GM23338 (cell line): ENCODE measurements around the gene KRT6A. TPM values are rescaled to one million over a fixed set of nuclear protein-coding genes. Genes with fewer than 3 reads are reported as not detected.

Experiments used
- ATAC-seq: fragments of 200-7000 bp; cut with Tn5 transposase; 3 replicates; pipeline ENCODE4 v1.9.1; 2020
- DNase-seq: peaks from one replicate; pipeline ENCODE4 v3.0.0-alpha.2; 2015; ENCODE audit warnings: low spot score
- H2AFZ ChIP-seq: fragments of 200-600 bp; sonication (generic); 2 replicates; pipeline ENCODE4 v1.8.0; 2016; ENCODE audit warnings: antibody characterized with exemption, mild to moderate bottlenecking, moderate library complexity
- H3F3A ChIP-seq: fragments of 200-600 bp; sonication (generic); replicated peaks from 2 replicates; pipeline ENCODE4 v1.8.0; 2017; ENCODE audit warnings: antibody characterized with exemption, mixed run types, low read depth
- H3K27ac ChIP-seq: fragments of 200-600 bp; sonication (generic); 2 replicates; pipeline ENCODE4 v1.6.1; 2016; ENCODE audit warnings: low read depth
- H3K27me3 ChIP-seq: fragments of 200-600 bp; sonication (generic); 2 replicates; pipeline ENCODE4 v1.8.0; 2016; ENCODE audit warnings: mild to moderate bottlenecking, mixed run types, moderate library complexity; ENCODE audit not compliant: insufficient read depth
- H3K36me3 ChIP-seq: fragments of 200-600 bp; sonication (generic); 2 replicates; pipeline ENCODE4 v1.8.0; 2016; ENCODE audit warnings: mild to moderate bottlenecking; ENCODE audit not compliant: insufficient read depth
- H3K4me1 ChIP-seq: fragments of 200-600 bp; sonication (generic); 2 replicates; pipeline ENCODE4 v1.8.0; 2016; ENCODE audit warnings: mild to moderate bottlenecking, moderate library complexity; ENCODE audit not compliant: insufficient read depth
- H3K4me2 ChIP-seq: fragments of 200-600 bp; sonication (generic); 2 replicates; pipeline ENCODE4 v1.7.1; 2017; ENCODE audit warnings: mixed run types
- H3K4me3 ChIP-seq: fragments of 200-600 bp; sonication (generic); 2 replicates; pipeline ENCODE4 v1.6.1; 2016; ENCODE audit warnings: mixed run types
- H3K79me2 ChIP-seq: fragments of 200-600 bp; sonication (generic); replicated peaks from 2 replicates; pipeline ENCODE4 v1.8.0; 2017; ENCODE audit warnings: mild to moderate bottlenecking; ENCODE audit not compliant: insufficient read depth
- H3K9me2 ChIP-seq: fragments of 200-600 bp; sonication (generic); 2 replicates; pipeline ENCODE4 v1.8.0; 2017; ENCODE audit not compliant: insufficient read depth
- H4K20me1 ChIP-seq: fragments of 200-600 bp; sonication (generic); replicated peaks from 2 replicates; pipeline ENCODE4 v1.8.0; 2017; ENCODE audit warnings: mild to moderate bottlenecking; ENCODE audit not compliant: insufficient read depth
- H3K27ac Mint-ChIP-seq: 2 replicates; pipeline ENCODE4 v1.8.0; 2020; ENCODE audit warnings: inconsistent platforms, mild to moderate bottlenecking, moderate library complexity, mixed read lengths
- H3K27me3 Mint-ChIP-seq: 3 replicates; pipeline ENCODE4 v1.8.0; 2022; ENCODE audit warnings: low read depth, mild to moderate bottlenecking, moderate library complexity, mixed read lengths, inconsistent platforms; ENCODE audit not compliant: insufficient read depth, poor library complexity
- H3K36me3 Mint-ChIP-seq: 3 replicates; pipeline ENCODE4 v1.8.0; 2021; ENCODE audit warnings: low read depth, mild to moderate bottlenecking, inconsistent platforms, moderate library complexity, mixed read lengths
- H3K4me1 Mint-ChIP-seq: 3 replicates; pipeline ENCODE4 v1.8.0; 2020; ENCODE audit warnings: mild to moderate bottlenecking, inconsistent platforms, mixed read lengths
- H3K4me3 Mint-ChIP-seq: 3 replicates; pipeline ENCODE4 v1.8.0; 2021; ENCODE audit warnings: moderate library complexity, mild to moderate bottlenecking, inconsistent platforms, mixed read lengths
- H3K9me3 Mint-ChIP-seq: 3 replicates; pipeline ENCODE4 v1.8.0; 2020; ENCODE audit warnings: moderate library complexity, mild to moderate bottlenecking, inconsistent platforms, mixed read lengths
- CREB1 ChIP-seq: fragments of 250-450 bp; sonication (Bioruptor Pico); IDR thresholded peaks from 2 replicates; pipeline ENCODE4 v1.5.0; 2020; ENCODE audit warnings: low read depth, mild to moderate bottlenecking, moderate library complexity
- ETS1 ChIP-seq: IDR thresholded peaks from 2 replicates; pipeline ENCODE4 v1.6.1; 2016; ENCODE audit warnings: antibody characterized with exemption
- EZH2 ChIP-seq: fragments of 200-600 bp; sonication (generic); IDR thresholded peaks from one replicate; pipeline ENCODE4 v1.8.0; 2017; ENCODE audit warnings: antibody characterized with exemption, mild to moderate bottlenecking, low read depth; ENCODE audit not compliant: unreplicated experiment
- EZH2phosphoT487 ChIP-seq: fragments of 200-600 bp; sonication (generic); IDR thresholded peaks from one replicate; pipeline ENCODE4 v1.8.1; 2018; ENCODE audit warnings: antibody characterized with exemption; ENCODE audit not compliant: unreplicated experiment
- JUNB ChIP-seq: IDR thresholded peaks from one replicate; pipeline ENCODE4 v1.6.1; 2016; ENCODE audit warnings: antibody characterized with exemption; ENCODE audit not compliant: unreplicated experiment
- NANOG ChIP-seq: IDR thresholded peaks from 2 replicates; pipeline ENCODE4 v1.6.1; 2016; ENCODE audit warnings: antibody characterized with exemption, borderline replicate concordance
- POLR2AphosphoS5 ChIP-seq: IDR thresholded peaks from 2 replicates; pipeline ENCODE4 v1.6.1; 2016; ENCODE audit warnings: antibody characterized with exemption, low read depth
- REST ChIP-seq: IDR thresholded peaks from one replicate; pipeline ENCODE4 v1.6.1; 2018; ENCODE audit warnings: antibody characterized with exemption; ENCODE audit not compliant: unreplicated experiment
- STAT1 ChIP-seq: IDR thresholded peaks from one replicate; pipeline ENCODE4 v1.6.1; 2016; ENCODE audit warnings: antibody characterized with exemption; ENCODE audit not compliant: unreplicated experiment
- ZNF114 ChIP-seq: fragments of 250-450 bp; sonication (Bioruptor Pico); IDR thresholded peaks from 2 replicates; pipeline ENCODE4 v1.5.0; 2020; ENCODE audit warnings: mild to moderate bottlenecking, moderate library complexity
- ZNF331 ChIP-seq: fragments of 250-450 bp; sonication (Bioruptor Pico); IDR thresholded peaks from 2 replicates; pipeline ENCODE4 v1.5.0; 2020; ENCODE audit warnings: low read depth, mild to moderate bottlenecking, moderate library complexity
- polyA plus RNA-seq: library from polyadenylated mRNA; unstranded; fragments of >200 nt; fragmentation: Nextera tagmentation; extraction: Ambion mirVana; gene quantifications from 2 replicates; pipeline ENCODE4 v1.2.1, GENCODE V29; 2016
- total RNA-seq: library from RNA; depleted of rRNA; stranded (reverse); fragments of >200 nt; shearing (Covaris generic); gene quantifications from 2 replicates; pipeline ENCODE4 v1.2.3, GENCODE V29; 2014
- TF ChIP-seq, protein P1 (sequence below), 2 experiments: fragments of 200-600 bp in 1 of 2; sonication (generic) in 1 of 2; conservative IDR thresholded peaks; 2 replicates each; pipeline versions ENCODE4 v1.5.1 to v1.6.1; 2016 to 2017; ENCODE audit warnings: antibody characterized with exemption in 2 of 2, low read depth in 2 of 2, mild to moderate bottlenecking in 2 of 2, moderate library complexity in 1 of 2
- TF ChIP-seq, protein P2 (sequence below): fragments of 250-450 bp; sonication (Bioruptor Pico); IDR thresholded peaks from 2 replicates; pipeline ENCODE4 v1.5.0; 2020; ENCODE audit warnings: mild to moderate bottlenecking, moderate library complexity

Gene KRT6A
- total and polyA plus RNA-seq, 2 experiments from 2014 or later, result not detected

- no peaks in the 10 kb centered on the region for H3K27me3 ChIP-seq
- no peaks in the 10 kb centered on the region for H4K20me1 ChIP-seq
- Mint-ChIP-seq H3K27ac (no peak overlapping the region), H3K36me3 (no peaks in the 10 kb centered on the region), H3K27me3 (peaks cover 12% of the 10 kb centered on the region), H3K9me3 (no peaks in the 10 kb centered on the region), H3K4me3 (no peak overlapping the region), H3K4me1 (peaks cover 15% of the 10 kb centered on the region; the same call in 1 of the 3 replicates)
- peak overlapping the region; percentile 18; the same call in 1 of the 2 replicates for H2AFZ ChIP-seq
- H3K27ac ChIP-seq, result no peak overlapping the region
- H3K4me1 ChIP-seq, result no peaks in the 10 kb centered on the region
- 0 out of 2 replicates have a peak, but pooled peaks cover 3% of the 10 kb centered on the region for H3K9me2 ChIP-seq
- no peaks in the 10 kb centered on the region for H3F3A ChIP-seq
- H3K79me2 ChIP-seq, result no peaks in the 10 kb centered on the region
- H3K4me2 ChIP-seq, result no peak overlapping the region
- H3K36me3 ChIP-seq, result no peaks in the 10 kb centered on the region
- ATAC-seq, result peak; percentile 15; the same call in 2 of the 3 replicates
- TF ChIP-seq NANOG, result no peak
- TF ChIP-seq CREB1, result no peak
- TF ChIP-seq EZH2, result no peak
- TF ChIP-seq ETS1, result no peak
- no peak for TF ChIP-seq ZNF114 (CRISPR knock-in tag)
- no peak for TF ChIP-seq EZH2phosphoT487
- TF ChIP-seq POLR2AphosphoS5, result no peak
- TF ChIP-seq, protein P1, sequence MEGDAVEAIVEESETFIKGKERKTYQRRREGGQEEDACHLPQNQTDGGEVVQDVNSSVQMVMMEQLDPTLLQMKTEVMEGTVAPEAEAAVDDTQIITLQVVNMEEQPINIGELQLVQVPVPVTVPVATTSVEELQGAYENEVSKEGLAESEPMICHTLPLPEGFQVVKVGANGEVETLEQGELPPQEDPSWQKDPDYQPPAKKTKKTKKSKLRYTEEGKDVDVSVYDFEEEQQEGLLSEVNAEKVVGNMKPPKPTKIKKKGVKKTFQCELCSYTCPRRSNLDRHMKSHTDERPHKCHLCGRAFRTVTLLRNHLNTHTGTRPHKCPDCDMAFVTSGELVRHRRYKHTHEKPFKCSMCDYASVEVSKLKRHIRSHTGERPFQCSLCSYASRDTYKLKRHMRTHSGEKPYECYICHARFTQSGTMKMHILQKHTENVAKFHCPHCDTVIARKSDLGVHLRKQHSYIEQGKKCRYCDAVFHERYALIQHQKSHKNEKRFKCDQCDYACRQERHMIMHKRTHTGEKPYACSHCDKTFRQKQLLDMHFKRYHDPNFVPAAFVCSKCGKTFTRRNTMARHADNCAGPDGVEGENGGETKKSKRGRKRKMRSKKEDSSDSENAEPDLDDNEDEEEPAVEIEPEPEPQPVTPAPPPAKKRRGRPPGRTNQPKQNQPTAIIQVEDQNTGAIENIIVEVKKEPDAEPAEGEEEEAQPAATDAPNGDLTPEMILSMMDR (conservative IDR thresholded peaks at IDR 0.05; ENCODE audit: low read depth in 2 of 2), result no peak
- TF ChIP-seq STAT1, result no peak
- no peak for TF ChIP-seq REST
- TF ChIP-seq, protein P2, sequence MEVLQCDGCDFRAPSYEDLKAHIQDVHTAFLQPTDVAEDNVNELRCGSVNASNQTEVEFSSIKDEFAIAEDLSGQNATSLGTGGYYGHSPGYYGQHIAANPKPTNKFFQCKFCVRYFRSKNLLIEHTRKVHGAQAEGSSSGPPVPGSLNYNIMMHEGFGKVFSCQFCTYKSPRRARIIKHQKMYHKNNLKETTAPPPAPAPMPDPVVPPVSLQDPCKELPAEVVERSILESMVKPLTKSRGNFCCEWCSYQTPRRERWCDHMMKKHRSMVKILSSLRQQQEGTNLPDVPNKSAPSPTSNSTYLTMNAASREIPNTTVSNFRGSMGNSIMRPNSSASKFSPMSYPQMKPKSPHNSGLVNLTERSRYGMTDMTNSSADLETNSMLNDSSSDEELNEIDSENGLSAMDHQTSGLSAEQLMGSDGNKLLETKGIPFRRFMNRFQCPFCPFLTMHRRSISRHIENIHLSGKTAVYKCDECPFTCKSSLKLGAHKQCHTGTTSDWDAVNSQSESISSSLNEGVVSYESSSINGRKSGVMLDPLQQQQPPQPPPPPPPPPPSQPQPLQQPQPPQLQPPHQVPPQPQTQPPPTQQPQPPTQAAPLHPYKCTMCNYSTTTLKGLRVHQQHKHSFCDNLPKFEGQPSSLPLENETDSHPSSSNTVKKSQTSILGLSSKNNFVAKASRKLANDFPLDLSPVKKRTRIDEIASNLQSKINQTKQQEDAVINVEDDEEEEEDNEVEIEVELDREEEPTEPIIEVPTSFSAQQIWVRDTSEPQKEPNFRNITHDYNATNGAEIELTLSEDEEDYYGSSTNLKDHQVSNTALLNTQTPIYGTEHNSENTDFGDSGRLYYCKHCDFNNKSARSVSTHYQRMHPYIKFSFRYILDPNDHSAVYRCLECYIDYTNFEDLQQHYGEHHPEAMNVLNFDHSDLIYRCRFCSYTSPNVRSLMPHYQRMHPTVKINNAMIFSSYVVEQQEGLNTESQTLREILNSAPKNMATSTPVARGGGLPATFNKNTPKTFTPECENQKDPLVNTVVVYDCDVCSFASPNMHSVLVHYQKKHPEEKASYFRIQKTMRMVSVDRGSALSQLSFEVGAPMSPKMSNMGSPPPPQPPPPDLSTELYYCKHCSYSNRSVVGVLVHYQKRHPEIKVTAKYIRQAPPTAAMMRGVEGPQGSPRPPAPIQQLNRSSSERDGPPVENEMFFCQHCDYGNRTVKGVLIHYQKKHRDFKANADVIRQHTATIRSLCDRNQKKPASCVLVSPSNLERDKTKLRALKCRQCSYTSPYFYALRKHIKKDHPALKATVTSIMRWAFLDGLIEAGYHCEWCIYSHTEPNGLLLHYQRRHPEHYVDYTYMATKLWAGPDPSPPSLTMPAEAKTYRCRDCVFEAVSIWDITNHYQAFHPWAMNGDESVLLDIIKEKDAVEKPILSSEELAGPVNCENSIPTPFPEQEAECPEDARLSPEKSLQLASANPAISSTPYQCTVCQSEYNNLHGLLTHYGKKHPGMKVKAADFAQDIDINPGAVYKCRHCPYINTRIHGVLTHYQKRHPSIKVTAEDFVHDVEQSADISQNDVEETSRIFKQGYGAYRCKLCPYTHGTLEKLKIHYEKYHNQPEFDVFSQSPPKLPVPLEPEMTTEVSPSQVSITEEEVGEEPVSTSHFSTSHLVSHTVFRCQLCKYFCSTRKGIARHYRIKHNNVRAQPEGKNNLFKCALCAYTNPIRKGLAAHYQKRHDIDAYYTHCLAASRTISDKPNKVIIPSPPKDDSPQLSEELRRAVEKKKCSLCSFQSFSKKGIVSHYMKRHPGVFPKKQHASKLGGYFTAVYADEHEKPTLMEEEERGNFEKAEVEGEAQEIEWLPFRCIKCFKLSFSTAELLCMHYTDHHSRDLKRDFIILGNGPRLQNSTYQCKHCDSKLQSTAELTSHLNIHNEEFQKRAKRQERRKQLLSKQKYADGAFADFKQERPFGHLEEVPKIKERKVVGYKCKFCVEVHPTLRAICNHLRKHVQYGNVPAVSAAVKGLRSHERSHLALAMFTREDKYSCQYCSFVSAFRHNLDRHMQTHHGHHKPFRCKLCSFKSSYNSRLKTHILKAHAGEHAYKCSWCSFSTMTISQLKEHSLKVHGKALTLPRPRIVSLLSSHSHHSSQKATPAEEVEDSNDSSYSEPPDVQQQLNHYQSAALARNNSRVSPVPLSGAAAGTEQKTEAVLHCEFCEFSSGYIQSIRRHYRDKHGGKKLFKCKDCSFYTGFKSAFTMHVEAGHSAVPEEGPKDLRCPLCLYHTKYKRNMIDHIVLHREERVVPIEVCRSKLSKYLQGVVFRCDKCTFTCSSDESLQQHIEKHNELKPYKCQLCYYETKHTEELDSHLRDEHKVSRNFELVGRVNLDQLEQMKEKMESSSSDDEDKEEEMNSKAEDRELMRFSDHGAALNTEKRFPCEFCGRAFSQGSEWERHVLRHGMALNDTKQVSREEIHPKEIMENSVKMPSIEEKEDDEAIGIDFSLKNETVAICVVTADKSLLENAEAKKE, result no peak
- no peak for TF ChIP-seq ZNF331 (CRISPR knock-in tag)
- TF ChIP-seq JUNB, result no peak
- H3K4me3 ChIP-seq, result no peak overlapping the region
- no peak for DNase-seq
Observed at GRCh38 chr12:52521175-52521567, 28.1 kb upstream of the KRT6A start.
